HT1080 (cell line): ENCODE results near the gene KRT9. TPM values are rescaled to one million over a fixed set of nuclear protein-coding genes. Genes with fewer than 3 reads are reported as not detected.
"Not testable (repeated sequence)": the region's sequence is repeated elsewhere in the genome, so short reads cannot be mapped to it uniquely, and the experiment has no call there.

Experiments
- DNase-seq: peaks from one replicate; pipeline ENCODE4 v3.0.0-alpha.2; 2015; ENCODE audit warnings: low read depth
- total RNA-seq: library from RNA; depleted of rRNA; stranded (reverse); fragments of >200 nt; shearing (Covaris generic); gene quantifications from 2 replicates; pipeline ENCODE4 v1.2.3, GENCODE V29; 2014

KRT9 gene
- total RNA-seq, 1 experiment from 2014 or later, result not detected

GRCh38 chr17:41602524-41602923 lies 30.7 kb upstream of the KRT9 start:
- no peak for DNase-seq

DNA sequence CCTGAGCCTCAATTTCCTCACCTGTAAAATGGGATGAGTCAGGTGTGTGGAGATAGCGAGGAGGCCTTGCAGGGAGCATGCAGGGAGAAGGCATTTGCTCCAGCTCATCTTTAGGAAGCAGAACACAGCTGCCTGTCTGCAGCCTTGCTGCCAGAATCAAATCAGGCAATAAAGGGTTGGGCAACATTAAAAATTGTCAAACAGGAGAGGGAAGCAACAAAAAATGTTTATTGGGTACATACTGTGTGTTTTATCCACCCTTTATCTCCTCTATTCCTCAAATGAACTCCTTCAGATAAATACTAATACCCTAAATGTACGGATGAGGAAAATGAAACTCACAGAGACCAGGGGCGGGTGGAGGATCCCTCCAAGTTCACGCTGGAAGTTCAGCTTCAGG lies 28.5 kb upstream of the KRT9 start:
- DNase-seq, result no peak

DNA sequence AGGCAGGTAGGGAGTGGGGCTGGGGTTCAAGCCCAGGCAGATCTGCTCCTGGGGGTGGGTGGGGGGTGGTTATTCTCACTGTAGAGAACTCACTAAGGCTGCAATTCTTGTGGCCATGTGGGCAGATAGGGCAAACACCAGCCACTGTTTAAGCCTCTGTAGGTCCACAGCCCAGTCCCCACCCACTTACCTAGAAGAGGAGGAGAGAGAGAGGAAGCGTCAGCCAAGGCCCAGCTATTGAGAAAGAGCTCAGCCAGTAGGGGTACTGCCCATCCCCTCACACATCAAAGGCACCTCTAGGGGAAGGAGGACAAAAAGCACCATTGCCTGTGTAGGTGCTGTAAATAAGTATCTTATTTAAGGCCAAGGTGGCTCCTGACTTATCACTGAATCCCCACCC lies 27.8 kb upstream of the KRT9 start:
- no peak for DNase-seq

DNA sequence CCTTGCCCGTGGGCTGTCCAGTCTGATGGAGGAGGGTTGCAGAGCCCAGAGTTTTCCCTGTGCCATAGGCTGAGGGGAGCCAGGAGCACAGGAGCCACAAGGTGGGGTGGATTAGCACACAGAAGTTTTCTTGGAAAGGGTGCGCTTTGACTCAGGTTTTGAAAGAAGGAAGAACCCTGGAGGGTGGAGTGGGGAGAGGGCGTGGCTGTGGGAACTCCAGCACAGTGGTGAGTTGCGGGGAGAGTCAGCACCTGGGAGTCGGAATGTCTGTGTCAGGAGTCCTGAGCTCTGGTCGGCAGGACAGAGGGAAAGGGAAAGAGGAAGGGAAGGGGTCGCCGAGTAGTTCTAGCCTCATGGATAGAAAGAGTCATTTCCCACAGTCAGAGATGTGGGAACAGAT lies 23.7 kb upstream of the KRT9 start:
- no peak for DNase-seq

DNA sequence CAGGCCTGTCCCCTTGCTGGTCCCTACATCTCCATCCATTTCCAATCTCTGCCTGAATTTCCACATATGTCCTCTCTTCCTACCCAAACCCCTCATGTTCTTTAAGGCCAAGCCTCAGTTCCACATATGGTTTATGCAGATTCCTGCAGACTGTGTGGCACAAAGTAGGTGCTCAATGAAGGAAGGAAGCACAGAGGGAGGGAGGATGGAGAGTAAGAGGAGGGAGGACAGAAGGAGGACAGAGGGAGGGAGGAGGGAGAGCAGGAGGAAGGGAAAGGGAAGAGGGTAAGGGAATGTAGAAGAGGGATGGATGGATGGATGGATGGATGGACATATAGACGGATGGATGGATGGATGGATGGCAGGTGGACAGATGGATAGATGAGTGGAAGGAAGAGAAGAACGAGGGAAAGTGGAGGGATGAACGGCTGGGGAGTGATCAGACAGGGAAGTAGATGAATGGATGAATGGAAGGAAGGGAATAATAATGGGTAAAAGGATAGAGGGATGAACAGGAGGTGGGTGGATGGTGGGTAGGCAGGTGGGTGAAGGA lies 22.6 kb upstream of the KRT9 start:
- no peak for DNase-seq

DNA sequence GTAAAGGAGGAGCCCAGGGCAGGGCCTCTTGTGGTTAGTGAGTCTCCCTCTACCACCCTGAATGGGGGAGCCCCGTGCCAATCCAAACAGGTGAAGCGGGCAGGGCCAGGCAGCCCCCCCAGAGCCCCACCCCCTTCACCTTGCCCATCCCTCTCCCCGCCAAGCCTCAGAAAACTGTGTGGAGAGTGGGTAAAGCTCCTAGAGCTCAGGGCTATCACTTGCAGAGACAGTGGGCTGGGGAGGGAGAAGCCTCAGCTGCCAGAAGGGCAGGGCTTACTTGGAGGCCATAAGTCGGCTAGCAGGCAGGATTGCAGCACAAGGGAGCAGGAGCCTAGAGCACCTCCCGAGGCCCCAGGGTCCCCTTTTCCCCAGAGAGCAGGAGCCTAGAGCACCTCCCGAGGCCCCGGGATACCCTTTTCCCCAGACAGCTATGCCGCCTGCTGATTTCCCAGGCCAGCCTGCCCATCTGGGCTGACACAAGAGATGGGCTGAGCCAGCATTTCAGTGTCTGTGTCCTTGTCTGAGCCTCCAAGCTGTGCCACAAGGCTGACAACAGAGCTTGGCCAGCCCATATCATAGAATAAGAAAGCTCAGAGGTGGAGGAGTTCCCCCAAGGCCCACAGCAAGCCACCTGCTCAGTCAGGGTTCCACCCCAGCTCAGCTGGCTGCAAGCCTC lies 21.6 kb upstream of the KRT9 start:
- DNase-seq, result no peak

GRCh38 chr17:41592601-41593305 lies 20.9 kb upstream of the KRT9 start:
- no peak for DNase-seq

DNA sequence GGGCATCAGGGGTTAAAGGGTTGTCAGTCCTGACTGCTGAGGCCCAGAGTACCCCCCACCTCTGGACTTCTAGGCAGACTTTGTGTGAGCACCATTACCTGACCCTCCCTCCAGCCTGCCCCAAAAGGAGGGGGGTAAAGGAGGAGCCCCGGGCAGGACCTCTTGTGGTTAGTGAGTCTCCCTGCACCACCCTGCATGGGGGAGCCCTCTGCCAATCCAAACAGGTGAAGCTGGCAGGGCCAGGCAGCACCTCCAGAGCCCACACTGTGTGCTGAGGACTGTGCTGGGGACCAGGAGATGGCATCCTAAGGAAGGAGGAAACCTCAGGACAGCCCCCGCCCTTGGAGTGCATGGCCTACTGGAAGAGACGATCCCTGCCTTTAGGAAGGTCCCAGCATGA lies 17.4 kb upstream of the KRT9 start:
- no peak for DNase-seq

GRCh38 chr17:41588126-41588810 lies 16.4 kb upstream of the KRT9 start:
- DNase-seq, result no peak

DNA sequence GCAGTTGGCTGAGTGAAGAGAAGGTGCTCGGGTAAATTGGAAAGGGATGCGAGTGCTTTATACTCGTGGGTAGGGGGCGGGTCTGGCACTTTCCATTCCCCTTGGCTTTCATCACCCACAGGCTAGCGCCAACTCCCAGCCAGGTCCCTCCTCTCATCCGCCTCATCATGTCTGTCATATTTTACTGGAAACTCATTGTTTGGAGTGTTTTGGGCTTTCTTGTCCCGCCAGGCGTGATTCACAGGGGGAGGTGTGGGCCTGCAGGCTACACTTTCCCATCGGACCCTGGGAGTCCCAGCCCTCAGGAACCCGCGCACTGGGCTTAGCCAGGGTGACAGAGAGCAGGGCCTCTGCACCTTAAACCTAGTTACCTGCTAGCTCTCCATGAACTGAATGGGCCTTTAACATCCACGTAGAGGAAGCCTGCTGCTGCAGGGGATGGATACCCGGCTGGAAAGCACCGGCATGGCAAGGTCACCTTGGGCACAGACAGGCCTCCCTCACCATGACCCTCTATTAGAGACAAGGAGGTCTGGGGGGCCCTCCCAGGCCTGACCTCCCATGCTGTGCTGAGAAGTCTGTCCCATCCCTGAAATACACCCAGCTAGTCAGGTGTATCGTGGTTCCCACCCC lies 15.1 kb upstream of the KRT9 start, which contains the start of gene KRT14:
Gene KRT14, minus strand, starts transcription at position 33 of the 633 bp plus-strand sequence. CDS start 61 bp downstream, outside the sequence.
- DNase-seq, result no peak

DNA sequence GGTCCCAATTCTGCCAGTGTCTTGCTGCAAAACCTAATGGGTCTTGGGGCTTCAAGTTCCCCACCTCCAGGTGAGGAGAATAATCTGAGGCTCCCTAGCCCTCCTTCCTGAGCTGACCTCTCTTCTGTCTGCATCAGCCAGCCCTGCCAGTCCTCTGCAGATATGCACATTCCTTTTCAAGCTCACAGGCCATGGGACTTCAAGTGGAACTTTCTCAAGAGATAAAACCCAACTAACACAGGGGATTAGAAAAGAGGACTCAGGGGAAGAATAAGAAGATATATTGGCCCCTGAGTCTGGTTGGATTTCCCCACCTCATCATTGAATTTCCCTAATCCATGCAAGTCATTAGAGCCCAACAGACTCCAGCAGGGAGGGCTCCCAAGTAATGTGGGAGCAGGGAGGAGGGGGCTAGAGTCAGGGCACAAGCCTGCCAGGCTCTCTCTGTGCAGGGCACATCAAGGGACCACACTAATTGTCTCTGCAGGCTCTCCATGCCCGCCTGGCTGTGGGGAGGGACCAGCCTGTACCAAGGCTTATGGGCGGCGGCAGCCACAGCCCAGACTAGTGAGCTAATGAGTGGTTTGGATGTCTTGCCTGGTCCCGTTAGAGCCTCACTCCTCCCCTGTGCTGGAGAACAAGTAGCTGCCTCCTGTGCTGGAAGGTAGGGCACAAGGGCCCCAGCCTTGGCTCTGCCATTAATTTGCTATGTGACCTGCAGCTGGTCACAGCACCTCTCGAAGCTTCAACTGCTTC lies 13.6 kb upstream of the KRT9 start:
- DNase-seq, result no peak

DNA sequence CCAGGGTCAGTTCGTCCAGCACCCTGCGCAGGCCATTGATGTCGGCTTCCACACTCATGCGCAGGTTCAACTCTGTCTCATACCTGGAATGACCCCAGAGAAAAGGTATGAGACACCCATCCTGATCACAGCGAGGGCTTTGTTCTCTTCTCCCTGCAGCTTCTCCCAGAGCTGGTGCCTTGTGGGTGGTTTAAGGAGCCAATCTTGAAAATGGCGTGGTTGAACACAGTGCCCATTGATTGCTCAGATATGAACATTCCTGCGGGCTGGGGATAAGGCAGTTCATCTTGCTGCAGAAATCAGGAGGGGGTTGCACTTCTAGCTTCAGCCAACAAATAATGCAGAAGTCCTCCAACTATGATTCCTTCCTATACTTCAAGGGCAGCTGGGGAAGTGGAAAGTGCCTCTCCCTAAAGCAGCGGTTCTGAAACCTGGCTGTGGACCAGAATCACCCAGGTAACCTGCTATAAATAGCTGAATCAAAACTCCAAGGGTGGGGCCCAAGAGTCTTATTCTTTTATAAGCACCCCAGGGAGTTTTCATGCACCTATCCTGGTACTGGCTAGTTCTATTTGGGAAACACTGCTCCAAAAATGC lies 12.6 kb upstream of the KRT9 start:
- not testable (repeated sequence) for DNase-seq

GRCh38 chr17:41583137-41584127 lies 11.6 kb upstream of the KRT9 start:
- no peak for DNase-seq

DNA sequence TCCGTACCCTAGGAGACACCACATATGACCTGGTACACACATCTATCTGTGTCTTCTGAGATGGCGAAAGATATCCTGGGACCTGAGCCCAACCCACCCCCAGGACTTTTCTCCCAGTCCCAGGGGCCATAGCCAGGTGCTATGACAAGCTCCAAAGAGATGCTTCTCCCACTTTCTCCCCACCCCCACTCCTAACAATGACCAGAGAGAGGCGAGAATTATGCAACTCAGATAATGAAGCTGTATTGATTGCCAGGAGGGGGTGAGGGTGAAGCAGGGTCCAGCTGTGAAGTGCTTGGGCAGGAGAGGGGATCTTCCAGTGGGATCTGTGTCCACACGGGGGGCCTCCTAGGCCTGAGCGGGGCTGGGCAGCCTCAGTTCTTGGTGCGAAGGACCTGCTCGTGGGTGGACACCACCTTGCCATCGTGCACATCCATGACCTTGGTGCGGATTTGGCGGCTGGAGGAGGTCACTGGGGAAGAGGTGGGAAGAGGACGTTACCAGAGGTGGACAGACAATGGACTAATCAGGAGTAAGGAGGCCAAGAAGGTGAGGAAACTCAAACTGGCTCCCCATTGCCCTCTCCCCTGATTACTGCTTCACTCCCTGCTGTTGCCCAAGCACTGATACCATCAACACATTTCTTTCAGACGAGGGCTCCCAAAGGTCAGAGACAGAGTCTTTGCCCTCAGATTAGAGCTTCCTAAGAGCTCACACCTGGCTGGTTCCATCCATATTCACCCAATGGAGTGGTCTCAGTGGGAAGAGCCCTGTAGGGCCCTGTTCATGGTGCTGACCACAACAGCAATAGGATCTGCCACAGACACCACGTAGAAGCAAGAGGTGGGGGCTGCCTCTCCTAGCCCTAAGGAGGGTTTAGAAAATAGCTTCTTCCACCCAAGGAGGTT lies 10.5 kb upstream of the KRT9 start:
- DNase-seq, result not testable (repeated sequence)

GRCh38 chr17:41581366-41582060 lies 9.7 kb upstream of the KRT9 start:
- no peak for DNase-seq

DNA sequence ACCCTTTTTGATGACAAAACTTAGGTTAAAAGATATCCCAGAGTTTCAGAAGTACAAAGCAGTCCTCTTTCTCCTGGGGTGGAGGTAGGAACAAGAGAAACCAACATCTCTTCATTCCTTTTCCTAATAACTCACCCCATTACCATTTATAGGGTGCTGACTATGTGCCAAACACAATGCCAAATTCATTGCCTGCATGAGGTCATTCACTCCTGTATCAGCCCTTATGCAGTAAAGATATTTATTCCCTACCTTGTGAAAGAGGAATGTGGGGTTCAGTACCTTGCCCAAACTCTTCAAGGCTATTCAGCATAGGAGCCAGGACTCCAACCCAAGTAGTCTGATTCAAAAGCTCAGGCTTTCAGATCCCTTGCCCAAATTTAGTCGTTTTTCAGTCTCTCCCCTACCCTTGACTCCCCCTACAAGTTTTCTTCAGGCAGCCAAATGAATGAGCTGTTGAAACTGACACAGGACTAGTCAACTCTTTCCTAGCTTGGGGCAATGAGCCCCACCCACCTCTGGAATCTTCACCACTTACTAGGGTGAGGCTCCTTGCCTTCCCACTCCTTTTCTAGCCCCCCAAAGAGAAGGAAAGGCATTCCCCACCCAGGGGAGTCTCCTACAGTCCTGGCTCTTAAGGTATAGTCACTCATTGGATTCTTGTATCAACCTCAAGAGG lies 9.0 kb upstream of the KRT9 start:
- DNase-seq, result no peak

DNA sequence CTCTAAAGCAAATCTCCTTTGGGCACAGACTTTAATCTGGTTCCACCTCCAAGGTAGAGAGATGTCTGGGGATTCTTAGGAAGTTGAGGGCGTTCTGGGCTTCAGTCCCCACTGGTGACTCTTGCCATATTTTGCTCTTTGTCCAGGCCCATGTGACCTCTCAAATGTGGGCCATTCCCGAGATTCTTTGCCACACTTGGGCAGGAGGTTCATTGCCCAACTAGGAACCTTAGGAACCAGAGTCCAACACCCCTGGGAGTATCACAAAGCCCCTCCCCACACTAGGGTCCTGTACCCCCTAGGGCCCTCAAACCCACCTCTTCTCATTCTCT lies 8.4 kb upstream of the KRT9 start:
- DNase-seq, result no peak
